Lower leg skin (tissue), 4 donors: ENCODE results near the gene SNAPC5. TPM values are rescaled to one million over a fixed set of nuclear protein-coding genes. Genes with fewer than 3 reads are reported as not detected.
"Not testable (repeated sequence)": the region's sequence is repeated elsewhere in the genome, so short reads cannot be mapped to it uniquely, and the experiment has no call there.

Experiments
- DNase-seq, 2 donors: peaks; one replicate each; pipeline ENCODE4 v3.0.0-alpha.2; 2019; ENCODE audit warnings: low spot score in 2 of 2
- H3K4me3 ChIP-seq: fragments of 200-600 bp; sonication (generic); 2 replicates; pipeline ENCODE4 v1.5.1; 2017; ENCODE audit warnings: mild to moderate bottlenecking, low read depth; ENCODE audit not compliant: poor library complexity, severe bottlenecking
- CTCF ChIP-seq, 3 donors: fragments of 450-650 bp; IDR thresholded peaks; one replicate each; pipeline ENCODE4 v1.5.1; 2016; ENCODE audit warnings: antibody characterized with exemption in 3 of 3, mild to moderate bottlenecking in 3 of 3, moderate library complexity in 2 of 3
- POLR2A ChIP-seq, 2 donors: fragments of 450-650 bp; IDR thresholded peaks; one replicate each; pipeline ENCODE4 v1.6.1; 2016 to 2017; ENCODE audit warnings: antibody characterized with exemption in 2 of 2, mild to moderate bottlenecking in 1 of 2, moderate library complexity in 1 of 2
- WGBS, 2 donors: methylation state at CpG; one replicate each; pipeline ENCODE4 v1.1.5; 2018; 5-methylcytosine and 5-hydroxymethylcytosine counted together
- intact Hi-C: fragments of 100-400 bp; cut with DNase I; formaldehyde crosslinking; loops from one replicate; pipeline ENCODE4 v1.15.0; 2023; ENCODE audit warnings: low total_unique reads
- total RNA-seq, 4 donors: library from RNA; depleted of rRNA; stranded (reverse); fragments of >200 nt; gene quantifications; one replicate each; pipeline ENCODE4 v1.1.0, GENCODE V29; 2016

The SNAPC5 gene
- total RNA-seq, 4 donors from 2014 or later: 17.1 to 26.3 (median 23.6) TPM

- intact Hi-C loops: no loop called here
- H3K4me3 ChIP-seq: no peak overlapping the region
Observed at GRCh38 chr15:66477011-66477410, 20.6 kb downstream of the SNAPC5 start.

GRCh38 chr15:66476535-66476934 lies 21.0 kb downstream of the SNAPC5 start:
- peak in 1 of 2 donors; percentile 54 for DNase-seq
- intact Hi-C loops: no loop called here
- no peak overlapping the region for H3K4me3 ChIP-seq
- TF ChIP-seq POLR2A (IDR thresholded peaks at IDR 0.05) (no peak), CTCF (IDR thresholded peaks at IDR 0.05) (no peak)
- 83 to 85% methylated on average over 4 of the region's 4 CpGs for WGBS, 2 donors

More at GRCh38 chr15:66477011-66477410, 20.6 kb downstream of the SNAPC5 start:
- 45 to 64% methylated on average over 2 of the region's 2 CpGs for WGBS, 2 donors
- peak in 1 of 2 donors; percentile 74 for DNase-seq
- TF ChIP-seq CTCF (IDR thresholded peaks at IDR 0.05) (no peak), POLR2A (IDR thresholded peaks at IDR 0.05) (no peak)

GRCh38 chr15:66474963-66475362 lies 22.6 kb downstream of the SNAPC5 start:
- no peak overlapping the region for H3K4me3 ChIP-seq
- intact Hi-C loops: no loop called here
- TF ChIP-seq POLR2A (IDR thresholded peaks at IDR 0.05): no peak
- TF ChIP-seq CTCF (IDR thresholded peaks at IDR 0.05): no peak
- no peak for DNase-seq
- 69 to 76% methylated on average over 3 of the region's 3 CpGs for WGBS, 2 donors

GRCh38 chr15:66474135-66474534 lies 23.4 kb downstream of the SNAPC5 start:
- intact Hi-C loops: no loop called here
- WGBS, 2 donors: 50 to 54% methylated on average over 2 of the region's 2 CpGs

GRCh38 chr15:66472176-66472999 lies 25.2 kb downstream of the SNAPC5 start:
- no peak overlapping the region for H3K4me3 ChIP-seq
- DNase-seq: no peak
- intact Hi-C loops: no loop called here
- WGBS, 2 donors: 61 to 73% methylated on average over 8 of the region's 8 CpGs
- TF ChIP-seq POLR2A (IDR thresholded peaks at IDR 0.05): no peak
- no peak for TF ChIP-seq CTCF (IDR thresholded peaks at IDR 0.05)

More at GRCh38 chr15:66474135-66474534, 23.4 kb downstream of the SNAPC5 start:
- H3K4me3 ChIP-seq: no peak overlapping the region
- TF ChIP-seq CTCF (IDR thresholded peaks at IDR 0.05) (no peak), POLR2A (IDR thresholded peaks at IDR 0.05) (no peak)
- no peak for DNase-seq

- 88 to 94% methylated on average over 4 of the region's 4 CpGs for WGBS, 2 donors
- intact Hi-C loops, DNase-seq: not testable (repeated sequence)
Observed at GRCh38 chr15:66470825-66471224, 26.7 kb downstream of the SNAPC5 start.

GRCh38 chr15:66467162-66468040 lies 30.2 kb downstream of the SNAPC5 start:
- DNase-seq, H3K4me3 ChIP-seq, intact Hi-C loops: not testable (repeated sequence)
- 97% methylated on average over 11 of the region's 11 CpGs for WGBS, 2 donors

More at GRCh38 chr15:66470825-66471224, 26.7 kb downstream of the SNAPC5 start:
- H3K4me3 ChIP-seq: not testable (repeated sequence)

- H3K4me3 ChIP-seq, DNase-seq, intact Hi-C loops: not testable (repeated sequence)
- WGBS, 2 donors: 95 to 98% methylated on average over 6 of the region's 6 CpGs
Observed at GRCh38 chr15:66465294-66465693, 32.3 kb downstream of the SNAPC5 start.
